T47D (cell line): ENCODE measurements around the gene CRELD2.

Experiments
- DNase-seq, 2 experiments: peaks; one replicate each; pipeline versions ENCODE4 v3.0.0 to v3.0.0-alpha.2; 2011 to 2012; ENCODE audit warnings: low read depth in 1 of 2, low spot score in 1 of 2
- JUND ChIP-seq: IDR thresholded peaks from 2 replicates; pipeline ENCODE4 v1.6.1; 2012; ENCODE audit warnings: low read depth
- in situ Hi-C: cut with HindIII; loops from 2 replicates; pipeline ENCODE4 v1.10.0; 2016; ENCODE audit warnings: low sequenced_read_pairs, low pct_unique_long_range_greater_than_20kb

Gene CRELD2

DNA sequence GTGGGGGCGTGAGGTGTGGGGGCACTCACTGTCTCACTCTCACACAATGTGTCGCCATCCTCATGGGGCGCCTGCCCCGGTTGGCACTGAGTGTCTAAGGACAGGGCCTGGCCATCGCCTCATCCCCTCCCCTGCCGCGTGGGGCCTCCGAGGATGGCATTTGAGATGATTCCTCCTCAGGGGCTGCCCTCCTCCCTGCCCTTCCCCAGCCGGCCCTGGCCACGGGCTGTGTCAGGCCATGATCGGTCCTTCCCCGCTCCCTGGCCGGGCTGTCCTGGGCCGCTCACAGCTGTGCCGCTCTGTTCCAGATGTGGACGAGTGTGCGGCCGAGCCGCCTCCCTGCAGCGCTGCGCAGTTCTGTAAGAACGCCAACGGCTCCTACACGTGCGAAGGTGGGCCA is 4.5 kb downstream of the CRELD2 start:
- in situ Hi-C loops = no loop called here

DNA sequence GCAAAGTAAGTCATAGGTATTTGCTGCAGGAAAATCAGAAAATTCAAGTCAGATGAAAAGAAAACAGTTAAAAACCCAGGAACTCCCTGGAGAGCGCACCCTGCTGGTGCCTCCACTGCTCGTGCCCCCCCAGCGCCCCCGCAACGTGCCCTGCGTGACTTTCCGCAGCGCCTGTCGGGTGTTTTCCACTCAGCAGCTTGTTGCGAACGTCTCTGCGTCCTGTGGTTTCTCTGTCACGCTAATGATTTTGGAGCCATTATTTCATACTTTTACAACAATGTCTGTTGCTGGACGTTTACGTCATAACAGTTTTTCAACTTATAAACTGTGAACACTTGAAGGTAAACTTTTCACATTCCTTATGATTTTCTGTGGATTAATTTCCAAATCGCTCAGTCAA is 5.0 kb downstream of the CRELD2 start:
- in situ Hi-C loops = no loop called here
- no peak for DNase-seq
- no peak for TF ChIP-seq JUND

More for the DNA sequence above, 4.5 kb downstream of the CRELD2 start:
- no peak for DNase-seq
- no peak for TF ChIP-seq JUND

DNA sequence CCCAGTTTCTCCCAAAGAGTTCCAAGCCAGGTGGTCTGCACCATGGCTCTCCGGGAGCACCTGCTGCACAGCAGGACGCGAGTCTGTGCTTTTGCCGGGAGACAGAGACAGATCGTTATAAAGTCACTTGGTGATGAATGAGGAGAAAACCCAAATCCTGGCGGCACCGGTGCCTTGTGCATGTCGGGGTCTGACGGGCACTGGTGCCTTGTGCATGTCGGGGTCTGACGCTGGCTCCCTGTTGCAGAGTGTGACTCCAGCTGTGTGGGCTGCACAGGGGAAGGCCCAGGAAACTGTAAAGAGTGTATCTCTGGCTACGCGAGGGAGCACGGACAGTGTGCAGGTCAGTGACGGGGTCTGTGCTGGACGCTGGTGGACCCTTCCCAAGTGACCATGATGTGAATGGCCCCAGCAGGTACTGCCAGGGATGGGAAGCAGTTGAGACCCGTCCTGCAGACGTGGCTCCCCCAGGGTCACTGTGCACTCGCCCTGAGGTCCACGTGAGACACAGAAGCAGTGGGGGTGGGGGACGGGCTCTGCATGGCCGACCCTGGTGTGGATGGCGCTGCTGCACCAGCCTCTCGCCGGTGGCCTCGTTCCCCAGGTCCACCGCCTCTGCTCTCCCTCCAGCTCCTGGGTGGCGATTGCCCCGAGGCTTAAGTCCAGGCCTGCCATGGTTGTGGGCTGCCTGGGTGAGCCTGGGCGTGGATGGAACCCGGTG is 5.8 kb downstream of the CRELD2 start:
- no peak for TF ChIP-seq JUND
- in situ Hi-C loops = no loop called here
- DNase-seq = no peak

DNA sequence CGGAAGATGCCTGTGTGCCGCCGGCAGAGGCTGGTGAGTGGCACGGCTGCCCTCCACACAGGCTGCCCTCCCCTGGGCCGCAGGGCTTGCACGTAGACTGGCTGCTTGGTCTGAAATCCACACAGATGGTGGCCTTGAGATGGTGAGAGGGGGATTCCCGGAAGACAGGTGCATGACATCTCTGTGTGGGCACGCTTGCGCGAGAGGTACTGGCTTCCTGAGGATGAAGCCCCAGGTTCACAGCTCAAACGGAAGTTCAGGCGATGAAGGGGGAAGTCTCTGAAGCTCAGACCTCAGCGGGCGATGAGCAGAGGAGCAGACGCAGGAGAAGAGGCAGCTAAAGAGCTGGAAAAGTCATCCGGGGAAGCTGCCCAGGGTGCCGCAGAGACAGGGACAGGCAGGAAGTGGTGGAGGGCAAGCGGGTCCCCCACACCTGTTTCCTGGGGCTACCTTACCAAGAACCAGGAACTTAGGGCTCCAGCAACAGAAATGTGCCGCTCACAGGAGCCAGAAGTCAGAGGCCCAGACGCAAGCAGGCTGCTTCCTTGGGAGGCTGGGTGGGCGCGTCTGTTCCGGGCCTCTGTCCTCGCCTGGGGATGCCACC is 7.2 kb downstream of the CRELD2 start:
- TF ChIP-seq JUND = no peak
- in situ Hi-C loops = no loop called here
- DNase-seq = no peak

- in situ Hi-C loops = no loop called here
- TF ChIP-seq JUND = no peak
- no peak for DNase-seq
Measured at GRCh38 chr22:49926916-49927315, 8.5 kb downstream of the CRELD2 start.

DNA sequence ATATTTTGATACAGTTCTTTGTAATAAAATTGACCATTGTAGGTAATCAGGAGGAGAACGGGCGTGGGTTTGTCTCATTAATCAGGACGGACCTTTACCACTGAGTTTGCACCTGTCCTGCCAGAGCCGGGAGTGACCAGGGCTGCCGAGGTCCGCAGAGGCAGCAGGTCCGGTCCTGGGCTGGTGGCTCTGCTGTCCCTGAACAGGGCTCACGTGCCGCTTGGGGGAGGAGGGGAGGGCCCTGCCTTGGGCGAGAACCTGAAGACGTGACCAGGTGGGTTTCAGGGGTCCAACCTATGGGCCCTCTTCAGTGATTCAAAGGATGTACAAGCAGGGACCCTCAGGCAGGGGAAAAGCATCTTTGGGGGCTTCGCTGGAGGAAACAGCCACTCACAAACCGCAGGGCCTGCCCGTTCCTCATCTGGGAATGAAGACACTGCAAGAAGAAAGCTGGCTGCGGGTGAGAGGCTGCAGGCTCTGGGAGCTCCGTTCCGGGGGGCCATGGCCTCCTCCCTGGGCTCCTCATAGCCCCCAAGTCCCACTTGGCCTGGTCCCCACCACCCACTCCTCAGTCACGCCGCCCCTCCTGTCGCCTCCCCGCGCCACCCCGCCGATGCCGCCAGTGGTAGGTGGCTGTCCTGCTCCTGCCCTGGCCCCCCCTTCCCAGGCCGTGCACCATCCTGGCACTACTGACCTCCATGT is 9.2 kb downstream of the CRELD2 start:
- TF ChIP-seq JUND = no peak
- no peak for DNase-seq
- in situ Hi-C loops = no loop called here

GRCh38 chr22:49928185-49928495 is 9.7 kb downstream of the CRELD2 start:
- in situ Hi-C loops = no loop called here
- no peak for TF ChIP-seq JUND

DNA sequence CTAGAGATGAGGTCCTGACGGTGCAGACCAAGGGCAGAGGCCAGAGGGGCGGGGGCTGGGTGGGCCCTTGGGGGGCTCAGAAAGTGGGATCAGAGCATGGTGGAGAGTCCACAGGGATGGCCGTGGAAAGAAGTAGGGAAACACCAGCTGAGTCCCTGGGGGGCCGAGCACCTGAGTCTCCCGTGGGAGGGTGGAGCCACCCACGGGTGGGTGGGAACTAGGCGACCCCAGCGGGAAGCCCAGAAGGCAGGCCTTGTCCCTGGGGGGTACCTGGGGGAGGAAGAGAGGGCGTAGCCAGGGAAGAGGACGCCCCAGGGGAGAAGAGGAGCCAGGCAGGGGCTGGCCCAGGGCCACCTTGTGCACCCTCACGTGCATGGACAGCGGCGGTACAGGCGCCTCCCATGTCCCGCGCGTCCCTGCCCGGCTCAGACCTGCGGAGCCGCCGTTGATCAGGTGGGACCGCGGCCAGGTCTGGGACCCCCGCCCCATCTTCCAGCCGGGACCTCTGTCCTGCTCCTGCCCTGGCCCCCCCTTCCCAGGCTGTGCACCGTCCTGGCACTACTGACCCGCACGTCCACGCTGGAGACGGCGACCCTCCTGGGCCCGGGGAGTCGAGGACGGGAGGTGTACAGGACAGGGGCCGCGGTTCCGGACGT is 10.2 kb downstream of the CRELD2 start:
- DNase-seq = no peak
- in situ Hi-C loops = no loop called here
- no peak for TF ChIP-seq JUND

More at GRCh38 chr22:49928185-49928495, 9.7 kb downstream of the CRELD2 start:
- DNase-seq = no peak

GRCh38 chr22:49929211-49929979 is 11.0 kb downstream of the CRELD2 start:
- no peak for TF ChIP-seq JUND
- in situ Hi-C loops = no loop called here
- DNase-seq = peak in 1 of 2 experiments; percentile 56

DNA sequence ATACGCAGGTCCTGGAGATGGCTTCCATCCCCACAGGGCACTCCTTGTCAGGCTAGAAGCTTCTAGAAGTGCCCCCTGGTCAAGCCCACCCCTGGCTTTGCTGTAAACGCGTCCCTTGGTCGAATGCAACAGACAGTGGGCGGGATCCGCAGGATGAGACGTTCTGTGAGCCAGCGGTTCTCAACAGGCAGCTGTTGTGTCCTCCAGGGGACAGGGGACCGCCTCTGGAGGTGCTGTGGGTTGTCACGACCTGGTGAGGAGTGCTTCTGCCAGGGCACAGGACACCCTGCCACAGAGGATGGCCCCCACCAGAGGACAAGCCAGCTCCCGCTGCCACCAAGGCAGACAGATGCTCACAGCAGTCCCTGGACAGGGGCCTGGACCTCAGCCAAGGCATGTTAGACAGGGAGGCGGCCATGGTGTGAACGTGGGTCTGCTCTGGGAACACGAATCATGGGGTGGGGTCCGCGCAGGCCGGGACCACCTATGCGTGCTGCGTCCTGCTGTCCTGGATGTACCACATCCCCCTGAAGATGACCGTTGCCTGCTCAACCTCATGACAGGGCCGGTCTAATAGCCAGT is 11.7 kb downstream of the CRELD2 start:
- in situ Hi-C loops = no loop called here
- TF ChIP-seq JUND = no peak
- DNase-seq = no peak

DNA sequence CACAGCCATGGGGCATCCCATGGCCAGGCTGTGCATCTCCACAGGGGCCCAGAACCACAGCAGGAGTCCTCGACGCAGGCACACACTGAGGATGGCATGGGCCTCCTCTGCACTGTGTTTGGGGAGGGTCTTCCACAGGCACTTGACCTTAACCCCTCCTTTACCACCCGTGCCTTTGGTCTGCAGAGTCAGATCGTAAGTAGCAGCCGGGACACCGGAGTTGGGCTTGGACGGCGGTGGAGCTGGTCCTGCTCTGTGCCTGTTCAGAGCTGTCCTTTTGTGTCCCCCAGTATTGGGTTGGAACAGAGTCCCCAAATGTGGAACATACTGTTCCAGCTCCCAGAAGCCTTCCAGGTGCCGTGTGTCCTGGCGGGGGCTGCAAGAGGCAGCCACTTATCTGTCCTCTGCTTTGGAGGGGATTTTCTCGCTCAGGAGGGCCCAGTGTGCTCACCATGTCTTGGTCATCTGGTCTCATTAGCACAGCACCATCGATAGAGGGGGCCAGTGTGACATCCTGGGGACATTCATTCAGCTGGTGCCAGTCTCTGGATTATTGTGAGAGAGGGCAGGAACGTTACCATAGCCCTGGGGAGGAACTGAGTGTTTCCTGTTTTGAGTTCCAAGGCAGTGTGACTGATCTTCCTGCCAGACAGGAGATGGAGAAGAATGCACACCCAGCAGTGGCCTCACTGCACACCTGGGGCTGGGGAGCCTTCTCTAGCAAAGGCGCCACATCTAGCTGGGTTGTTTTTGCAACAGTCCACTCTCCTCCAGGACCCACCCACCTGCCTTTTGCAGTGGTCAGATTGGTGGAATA is 12.4 kb downstream of the CRELD2 start:
- in situ Hi-C loops = no loop called here
- peak; percentile 65 to 94 for DNase-seq
- TF ChIP-seq JUND = no peak
